GM11168 (cell line): ENCODE results near the gene SPRED2.

ENCODE experiments used
- in situ Hi-C: fragments of 300-500 bp; cut with MboI; formaldehyde crosslinking; loops from one replicate; pipeline ENCODE4 v1.12.0; 2022; ENCODE audit warnings: low sequenced_read_pairs; ENCODE audit not compliant: unreplicated experiment

SPRED2 gene

DNA sequence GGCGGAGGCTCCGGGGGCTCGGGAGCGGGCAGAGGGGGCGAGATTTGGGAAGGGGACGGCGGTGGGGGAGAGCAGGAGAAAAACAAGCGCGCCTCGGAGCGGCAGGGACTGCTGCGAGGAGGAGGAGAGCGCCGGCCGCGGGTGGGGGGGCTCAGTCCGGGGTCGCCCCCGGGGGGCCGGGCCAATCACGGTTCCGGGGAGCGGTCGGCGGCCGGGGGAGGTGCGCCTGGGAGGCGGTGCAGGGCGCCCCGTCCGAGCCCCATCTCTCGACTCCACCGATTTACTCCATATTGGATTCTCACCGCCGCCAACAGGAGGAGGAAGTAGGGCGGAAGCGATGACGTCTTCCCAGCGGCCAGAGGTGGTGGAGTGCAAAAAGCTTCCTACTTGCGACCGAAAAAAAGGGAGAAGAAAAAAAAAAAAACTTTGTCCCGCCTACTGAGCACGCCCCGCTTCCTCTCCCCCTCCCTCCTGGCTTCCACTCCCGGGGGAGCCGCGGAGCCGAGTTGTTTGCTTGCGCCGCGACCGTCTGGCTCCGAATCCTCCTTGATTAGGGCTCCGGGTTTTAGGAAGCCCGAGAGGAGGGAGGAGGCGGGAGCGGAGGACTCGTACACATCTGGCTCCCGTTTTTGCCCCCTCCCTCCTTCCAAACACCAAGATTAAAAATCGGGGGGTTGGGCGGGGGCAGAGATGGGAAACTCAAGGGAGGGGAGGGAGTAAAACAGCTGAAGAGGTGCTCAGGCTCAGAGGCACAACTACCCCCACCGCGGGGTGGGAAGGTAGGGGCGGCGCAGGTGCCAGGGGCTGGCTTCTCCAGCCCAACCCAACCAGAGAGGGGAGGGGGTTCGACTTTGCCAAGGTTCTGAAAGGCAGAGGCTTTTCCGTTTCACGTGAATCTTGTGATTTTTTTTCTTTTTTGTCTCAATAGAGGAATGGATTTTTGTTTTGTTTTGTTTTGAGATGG, at the start of gene SPRED2:
TSS of gene SPRED2 (minus strand) at position 373 of the 964 bp plus-strand sequence. CDS start 612 bp downstream, outside the sequence.
- in situ Hi-C loops: loop anchor here (10.0 kb wide), 1 partner anchor 112 kb away; no protein-coding TSS in a partner anchor

DNA sequence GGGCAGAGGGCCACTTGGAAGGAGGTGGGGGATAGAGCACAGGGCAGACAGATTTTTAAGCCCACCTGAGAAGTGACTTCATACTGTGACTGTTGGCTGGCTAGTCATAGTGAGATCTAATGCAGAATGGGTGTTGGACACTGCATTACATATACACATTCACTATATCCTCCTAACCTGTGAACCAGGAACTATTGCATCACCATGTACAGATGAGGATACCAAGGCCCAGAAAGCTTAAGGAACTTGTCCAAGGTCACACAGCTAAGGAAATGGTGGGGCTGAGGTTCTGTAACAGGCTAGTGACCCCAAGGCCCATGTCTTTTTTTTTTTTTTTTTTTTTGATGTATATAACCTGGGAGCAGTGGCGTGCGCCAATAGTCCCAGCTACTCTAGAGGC, 49.6 kb upstream of the SPRED2 start:
- in situ Hi-C loops: no loop called here

- in situ Hi-C loops: no loop called here
These were observed 47.1 kb upstream of the SPRED2 start for GRCh38 chr2:65479524-65479923.

DNA sequence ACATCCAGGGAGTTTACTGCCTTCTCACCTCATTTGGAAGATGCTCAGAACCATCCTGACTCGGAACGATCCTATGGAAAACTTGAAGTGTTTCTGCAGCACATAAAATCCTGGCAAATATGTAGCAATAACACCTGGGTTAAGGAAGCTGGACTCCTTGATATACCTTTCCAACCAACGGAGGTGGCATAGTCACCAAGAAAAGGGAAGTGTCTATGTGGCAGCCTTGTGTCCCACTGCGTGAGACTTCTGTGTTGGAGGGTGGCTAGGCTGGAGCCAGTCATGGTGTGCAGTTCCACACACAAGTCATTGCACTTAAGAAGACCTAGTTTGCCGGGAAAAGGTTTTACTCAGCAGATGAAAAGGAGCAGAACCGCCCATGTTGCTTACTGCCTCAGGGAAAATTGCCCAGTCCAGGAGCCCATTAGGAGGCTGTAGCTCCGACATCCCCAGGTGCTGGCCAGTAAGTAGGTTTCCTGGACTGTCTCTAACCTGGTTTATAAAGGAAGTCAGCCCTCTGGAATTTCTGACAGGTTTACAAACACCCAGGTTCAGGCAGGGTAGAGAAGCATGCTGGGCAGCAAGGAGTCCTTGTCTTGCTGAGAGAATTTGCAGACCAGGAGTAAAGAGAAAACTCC, 46.2 kb upstream of the SPRED2 start:
- in situ Hi-C loops: no loop called here

DNA sequence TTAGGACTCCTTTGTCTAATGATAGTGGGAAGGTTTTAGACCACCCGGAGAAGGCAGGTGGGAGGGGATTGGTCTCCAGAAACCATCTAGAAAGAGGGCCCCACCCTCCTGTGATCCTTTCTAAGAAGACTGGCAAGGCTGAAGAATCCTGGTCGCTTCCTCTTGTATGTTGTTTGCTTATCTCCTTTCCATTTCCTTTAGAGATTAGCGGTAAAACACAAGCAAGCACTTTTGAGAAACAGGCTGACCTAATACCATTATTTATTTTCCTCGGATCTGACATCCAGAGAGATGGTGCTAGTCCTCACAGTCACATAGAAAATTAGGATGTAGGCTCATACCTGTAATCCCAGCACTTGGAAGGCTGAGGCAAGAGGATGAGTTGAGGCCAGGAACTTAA, 45.2 kb upstream of the SPRED2 start:
- in situ Hi-C loops: no loop called here

DNA sequence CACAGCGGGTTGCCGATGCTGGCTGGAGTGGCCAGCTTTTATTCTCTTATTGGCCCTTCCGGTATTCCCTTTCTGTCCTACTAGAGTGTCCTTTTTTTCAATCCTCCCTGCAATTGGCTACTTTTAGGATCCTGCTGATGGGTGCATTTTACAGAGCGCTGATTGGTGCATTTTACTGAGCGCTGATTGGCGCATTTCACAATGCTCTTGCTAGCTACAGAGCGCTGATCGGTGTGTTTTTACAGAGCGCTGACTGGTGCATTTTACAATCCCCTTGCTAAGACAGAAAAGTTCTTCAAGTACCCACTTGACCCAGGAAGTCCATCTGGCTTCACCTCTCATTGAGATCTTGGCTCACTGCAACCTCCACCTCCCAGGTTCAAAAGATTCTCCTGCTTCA, 44.4 kb upstream of the SPRED2 start:
- in situ Hi-C loops: no loop called here

DNA sequence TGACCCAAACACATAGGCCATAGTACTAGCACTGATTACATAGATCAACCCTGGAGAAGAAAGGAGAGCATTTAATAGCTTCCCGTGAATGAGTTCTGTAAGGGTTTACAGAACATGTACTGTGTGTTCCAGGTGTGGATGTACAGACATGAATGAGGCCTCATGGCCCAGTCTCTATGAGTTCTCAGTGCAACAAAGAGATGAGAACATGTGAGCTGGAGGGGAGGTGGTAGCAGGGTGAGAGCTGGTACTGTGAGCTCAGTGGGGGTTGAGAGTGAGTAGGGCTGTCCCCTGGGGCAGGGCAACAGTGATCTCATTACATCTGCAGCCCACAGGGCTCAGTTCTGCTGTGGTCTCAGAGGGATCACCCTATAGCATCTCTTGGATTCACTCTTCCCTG, 42.6 kb upstream of the SPRED2 start:
- in situ Hi-C loops: no loop called here

GRCh38 chr2:65473045-65473444, 40.6 kb upstream of the SPRED2 start:
- in situ Hi-C loops: no loop called here

GRCh38 chr2:65471409-65471808, 39.0 kb upstream of the SPRED2 start:
- in situ Hi-C loops: no loop called here

DNA sequence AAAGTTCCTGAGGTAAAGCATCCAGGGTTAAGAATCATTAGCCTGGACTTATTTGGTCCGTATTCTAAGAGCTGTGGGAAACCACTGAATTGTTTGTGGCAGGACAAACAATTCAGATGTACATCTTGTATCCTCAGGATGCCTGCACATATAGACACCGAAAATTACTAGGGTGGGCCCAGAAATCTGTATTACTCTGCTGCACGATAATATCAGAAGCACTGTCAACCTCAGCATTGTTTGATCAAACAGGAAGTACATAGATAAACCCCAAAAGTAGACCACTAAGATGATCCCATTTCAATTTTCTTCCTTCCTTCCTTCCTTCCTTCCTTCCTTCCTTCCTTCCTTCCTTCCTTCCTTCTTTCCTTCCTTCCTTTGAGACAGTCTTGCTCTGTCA, 34.2 kb upstream of the SPRED2 start:
- in situ Hi-C loops: no loop called here

DNA sequence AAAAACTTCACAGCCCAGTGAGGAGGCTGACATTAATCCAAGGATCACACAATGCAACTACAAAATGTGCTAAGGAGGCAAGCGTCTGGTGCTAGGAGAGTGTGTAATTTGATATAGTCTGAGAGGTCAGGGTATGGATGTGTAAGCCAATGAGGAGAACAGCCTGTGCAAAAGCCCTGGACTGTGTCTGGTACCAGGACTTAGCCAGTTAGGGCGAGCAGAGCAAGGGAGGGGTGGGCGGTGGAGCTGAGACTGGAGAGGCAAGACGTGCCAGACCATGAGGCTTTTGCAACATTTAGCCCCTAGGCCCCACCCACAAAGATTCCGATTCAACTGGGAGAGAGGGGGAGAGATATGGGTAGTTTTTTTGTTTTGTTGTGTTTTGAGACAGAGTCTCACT, 33.5 kb upstream of the SPRED2 start:
- in situ Hi-C loops: no loop called here

DNA sequence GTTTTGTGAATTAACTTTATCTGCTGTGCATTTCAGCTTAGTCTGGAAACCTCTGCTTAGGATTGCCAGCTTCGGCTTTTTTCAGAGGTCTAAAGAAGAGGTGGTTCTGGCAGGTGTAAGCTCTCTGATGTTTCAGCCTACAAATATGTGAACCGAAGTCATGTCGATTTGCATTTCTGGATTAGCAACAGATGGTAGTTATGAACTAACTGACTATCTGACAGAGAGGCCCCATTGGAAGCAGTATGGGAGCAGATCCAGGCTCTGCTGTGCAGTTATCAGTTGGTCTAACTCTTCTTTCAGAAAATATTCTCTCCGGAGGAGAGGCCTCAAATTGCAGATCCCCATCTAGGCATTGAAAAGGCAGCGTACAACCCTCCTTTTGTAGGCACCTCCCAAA, 32.7 kb upstream of the SPRED2 start:
- in situ Hi-C loops: no loop called here

DNA sequence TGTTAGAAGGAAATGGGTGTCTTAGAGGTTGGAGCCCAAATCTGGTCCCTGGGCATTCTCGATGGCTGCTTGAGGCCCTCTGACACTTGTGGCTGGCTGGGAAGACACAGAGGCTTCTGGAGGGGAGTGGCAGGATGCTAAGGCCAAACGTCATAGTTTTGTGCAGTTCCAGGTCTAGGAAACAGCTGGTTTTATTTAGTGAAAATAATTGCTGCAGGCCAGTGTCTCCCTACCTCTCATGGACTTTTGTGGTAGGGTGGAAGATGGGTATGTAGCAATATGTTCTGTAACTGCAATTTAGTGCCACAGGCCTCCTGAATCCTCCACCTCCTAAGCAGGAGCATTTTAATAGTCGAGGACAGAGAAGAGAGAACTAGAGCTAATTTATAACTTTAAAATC, 32.2 kb upstream of the SPRED2 start:
- in situ Hi-C loops: no loop called here

DNA sequence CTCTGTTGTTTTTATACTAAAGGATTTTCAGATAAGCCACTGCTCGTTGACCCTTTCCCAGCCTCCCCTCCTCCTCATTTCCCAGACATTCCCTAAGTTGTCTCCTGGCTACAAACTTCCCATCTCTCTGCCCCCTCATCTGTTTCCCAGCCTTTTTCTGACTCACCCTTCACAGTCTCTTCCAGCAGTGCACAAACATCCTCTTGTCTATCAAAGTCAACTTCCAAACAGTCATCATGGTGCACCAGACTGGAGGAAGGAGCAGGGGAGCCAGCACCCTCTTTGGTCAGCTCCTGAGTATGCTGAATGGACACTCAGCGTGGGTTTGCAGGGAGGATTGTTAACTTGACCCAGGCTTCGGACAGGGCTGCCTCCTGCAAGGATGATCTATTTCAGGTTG, 26.6 kb upstream of the SPRED2 start:
- in situ Hi-C loops: no loop called here

DNA sequence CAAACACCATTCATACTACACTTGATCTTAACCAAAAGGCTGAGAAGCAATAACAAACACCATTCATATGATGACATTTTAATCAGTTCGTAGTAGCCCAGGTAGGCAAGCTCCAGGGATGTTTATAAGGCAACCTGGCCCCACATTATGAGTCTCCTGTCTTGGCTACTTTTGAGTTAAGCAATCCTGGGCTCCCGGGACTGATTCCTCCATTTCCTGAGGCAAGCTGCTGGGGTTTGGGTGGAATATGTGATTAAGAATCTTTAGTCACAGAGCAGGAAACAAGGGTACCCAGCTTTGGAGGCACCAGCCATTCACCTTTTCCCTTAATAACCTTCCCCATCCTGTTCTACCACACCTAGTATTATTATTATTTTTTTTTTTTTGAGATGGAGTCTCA, 24.5 kb upstream of the SPRED2 start:
- in situ Hi-C loops: no loop called here

GRCh38 chr2:65456064-65456463, 23.7 kb upstream of the SPRED2 start:
- in situ Hi-C loops: no loop called here

DNA sequence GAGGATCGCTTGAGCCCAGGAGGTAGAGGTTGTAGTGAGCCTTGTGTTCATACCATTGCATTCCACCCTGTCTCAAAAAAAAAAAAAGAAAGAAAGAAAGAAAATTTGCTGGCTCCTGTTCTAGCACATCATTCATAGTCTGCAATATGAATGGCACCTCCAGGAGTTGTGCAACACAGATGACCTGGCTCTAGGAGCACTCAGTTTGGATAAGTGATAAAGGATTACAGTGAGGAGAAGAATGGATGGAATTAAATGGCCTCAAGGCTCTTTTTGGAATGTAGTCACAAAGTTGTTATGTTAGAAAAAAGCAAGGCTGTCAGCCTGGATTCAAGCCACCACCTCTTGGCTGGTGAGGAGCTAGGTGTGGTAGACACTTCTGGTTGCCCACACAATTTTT, 21.5 kb upstream of the SPRED2 start:
- in situ Hi-C loops: no loop called here

DNA sequence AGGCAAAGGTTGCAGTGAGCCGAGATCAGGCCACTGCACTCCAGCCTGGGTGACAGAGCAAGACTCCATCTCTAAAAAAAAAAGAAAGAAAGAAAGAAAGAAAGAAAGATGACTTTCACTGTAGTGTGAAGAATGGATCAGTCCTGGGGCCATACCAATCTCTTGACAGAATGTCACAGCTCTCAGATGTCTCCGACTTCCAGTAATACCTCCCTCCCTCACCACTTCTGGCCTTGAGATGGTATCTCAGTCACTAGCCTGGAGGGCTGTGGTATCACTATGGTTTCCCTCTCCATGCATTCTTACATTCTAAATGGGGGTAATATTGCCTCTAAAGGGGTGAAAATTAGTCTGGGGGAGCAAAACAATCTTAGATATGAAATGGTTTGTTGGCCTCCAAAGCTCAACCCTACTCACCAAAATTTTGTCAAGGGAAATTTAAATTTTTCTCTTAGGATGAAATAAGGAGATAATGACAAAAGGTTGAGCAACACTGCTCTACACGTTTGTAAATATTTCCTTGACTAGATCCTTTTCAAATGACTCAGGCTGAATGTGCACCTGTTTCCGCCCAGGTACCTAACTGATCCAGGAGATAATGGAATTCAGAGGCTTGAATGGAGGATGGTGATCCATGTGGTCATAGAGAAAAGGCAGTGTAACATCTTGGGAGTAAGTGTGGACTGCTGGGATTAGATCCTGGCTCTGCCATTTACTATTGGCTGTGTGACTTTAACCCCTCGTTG, 19.9 kb upstream of the SPRED2 start:
- in situ Hi-C loops: no loop called here

DNA sequence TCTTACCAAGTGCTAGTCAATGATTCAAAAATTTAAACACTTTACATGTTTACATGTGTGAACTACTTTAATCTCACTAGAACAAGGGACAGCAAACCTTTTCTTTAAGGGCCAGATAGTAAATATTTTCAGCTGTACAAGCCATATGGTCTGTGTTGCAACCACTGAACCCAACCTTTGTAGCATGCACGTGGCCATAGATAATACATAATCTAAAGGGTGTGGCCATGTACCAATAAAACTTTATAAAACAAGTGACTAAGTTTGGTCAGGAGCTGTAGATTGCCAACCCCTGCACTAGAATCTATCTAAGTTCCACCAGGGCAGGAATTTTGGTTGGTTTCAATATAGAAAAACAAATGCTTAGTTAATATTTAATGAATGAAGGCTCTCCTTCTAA, 18.4 kb upstream of the SPRED2 start:
- in situ Hi-C loops: no loop called here

DNA sequence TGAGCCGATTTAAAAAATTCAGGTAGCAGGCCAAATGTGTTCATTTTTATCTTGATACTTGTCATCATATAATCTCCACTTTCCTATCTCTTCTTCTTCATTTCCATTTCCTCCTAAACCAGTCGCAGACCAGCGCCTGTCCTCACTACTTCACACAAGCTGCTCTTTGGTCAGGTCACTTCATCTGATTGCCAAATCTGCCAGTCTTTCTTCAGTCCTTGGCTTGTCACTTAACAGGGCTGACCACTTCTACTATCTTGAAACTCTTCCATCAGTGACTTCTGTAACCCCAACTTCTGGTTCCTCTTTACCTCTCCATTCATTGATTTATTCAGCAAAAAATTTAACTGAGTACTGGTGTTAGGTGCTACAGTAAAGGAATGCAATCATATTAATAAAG, 18.0 kb upstream of the SPRED2 start:
- in situ Hi-C loops: no loop called here
